Body of pancreas (tissue), 4 donors: ENCODE results near the gene SUMO3. TPM values are rescaled to one million over a fixed set of nuclear protein-coding genes. Genes with fewer than 3 reads are reported as not detected.
A peak's percentile ranks its signal among the peaks of the same experiment; 100 is the strongest.

Experiments
- ATAC-seq: fragments of 150-250 bp; one replicate; pipeline ENCODE4 v1.9.1; 2016
- DNase-seq, 4 donors: peaks; one replicate each; pipeline ENCODE4 v3.0.0-alpha.2; 2019
- H3K27ac ChIP-seq, 4 donors: fragments of 200-600 bp; sonication (generic); 1 replicate in 3 of 4; 2 replicates in 1 of 4; pipeline versions ENCODE4 v1.5.1 to v1.6.1; 2016 to 2019; ENCODE audit warnings: mild to moderate bottlenecking in 1 of 4, mixed read lengths in 1 of 4, moderate library complexity in 1 of 4
- H3K27me3 ChIP-seq, 2 donors: fragments of 200-600 bp; sonication (generic); one replicate each; pipeline ENCODE4 v1.6.0; 2016; ENCODE audit warnings: mild to moderate bottlenecking in 1 of 2
- H3K36me3 ChIP-seq, 2 donors: fragments of 200-600 bp; sonication (generic); replicated peaks in 1 of 2; 2 replicates each; pipeline ENCODE4 v1.5.1; 2016; ENCODE audit warnings: low read depth in 2 of 2; ENCODE audit not compliant: insufficient read depth in 1 of 2
- H3K4me1 ChIP-seq: fragments of 200-600 bp; sonication (generic); one replicate; pipeline ENCODE4 v1.6.0; 2016
- H3K4me3 ChIP-seq, 2 donors: fragments of 200-600 bp; sonication (generic); 1 replicate in 1 of 2; 2 replicates in 1 of 2; pipeline ENCODE4 v1.5.1; 2016 to 2019
- H3K9me3 ChIP-seq, 3 donors: fragments of 200-600 bp; sonication (generic); 1 replicate in 2 of 3; 2 replicates in 1 of 3; pipeline ENCODE4 v1.5.1; 2016
- POLR2A ChIP-seq, 3 donors: fragments of 450-650 bp; IDR thresholded peaks; one replicate each; pipeline ENCODE4 v1.6.1; 2016; ENCODE audit warnings: antibody characterized with exemption in 3 of 3, mild to moderate bottlenecking in 2 of 3
- WGBS, 2 donors: methylation state at CpG; one replicate each; pipeline ENCODE4 v1.1.5; 2017; 5-methylcytosine and 5-hydroxymethylcytosine counted together
- intact Hi-C: fragments of 100-400 bp; cut with DNase I; formaldehyde crosslinking; loops from one replicate; pipeline ENCODE4 v1.15.1; 2023
- total RNA-seq, 2 donors: library from RNA; depleted of rRNA; stranded (reverse); fragments of >200 nt; gene quantifications; one replicate each; pipeline ENCODE4 v1.1.0, GENCODE V29; 2016
- TF ChIP-seq, protein P1 (sequence below), 7 experiments: fragments of 450-650 bp in 4 of 7; fragments of 200-600 bp in 3 of 7; sonication (generic) in 3 of 7; IDR thresholded peaks; one replicate each; pipeline ENCODE4 v1.5.1; 2016 to 2019; ENCODE audit warnings: antibody characterized with exemption in 7 of 7

Gene SUMO3
- total RNA-seq, 2 donors from 2014 or later = 20.4 to 33.2 TPM

DNA sequence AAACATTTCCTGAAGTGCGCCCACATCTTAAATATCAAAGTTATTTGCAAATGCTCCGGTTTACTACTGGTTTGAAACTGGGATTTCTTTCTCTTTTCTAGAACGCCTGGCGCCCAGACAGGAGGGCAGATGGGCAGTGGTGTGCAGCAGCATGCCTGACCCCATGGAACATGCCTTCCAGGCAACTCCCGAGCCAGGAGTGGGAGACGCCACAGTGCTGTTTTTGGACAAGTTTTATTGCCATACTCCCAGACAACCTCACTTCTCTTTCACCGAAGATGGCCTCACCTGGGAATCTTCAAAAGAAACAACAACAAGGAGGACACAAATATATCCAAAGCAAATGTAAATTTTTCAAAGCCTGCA lies 37.7 kb downstream of the SUMO3 start:
- no peak for ATAC-seq
- Histone ChIP-seq H3K27me3 (no peaks in the 10 kb centered on the region), H3K36me3 (no peaks in the 10 kb centered on the region), H3K4me3 (no peak overlapping the region), H3K4me1 (peaks cover 30% of the 10 kb centered on the region), H3K27ac (peak overlapping the region in 1 of 4 donors; percentile 27), H3K9me3 (no peaks in the 10 kb centered on the region)
- intact Hi-C loops = no loop called here
- DNase-seq = no peak
- 55 to 58% methylated on average over 7 of the region's 7 CpGs for WGBS, 2 donors
- TF ChIP-seq, protein P1, sequence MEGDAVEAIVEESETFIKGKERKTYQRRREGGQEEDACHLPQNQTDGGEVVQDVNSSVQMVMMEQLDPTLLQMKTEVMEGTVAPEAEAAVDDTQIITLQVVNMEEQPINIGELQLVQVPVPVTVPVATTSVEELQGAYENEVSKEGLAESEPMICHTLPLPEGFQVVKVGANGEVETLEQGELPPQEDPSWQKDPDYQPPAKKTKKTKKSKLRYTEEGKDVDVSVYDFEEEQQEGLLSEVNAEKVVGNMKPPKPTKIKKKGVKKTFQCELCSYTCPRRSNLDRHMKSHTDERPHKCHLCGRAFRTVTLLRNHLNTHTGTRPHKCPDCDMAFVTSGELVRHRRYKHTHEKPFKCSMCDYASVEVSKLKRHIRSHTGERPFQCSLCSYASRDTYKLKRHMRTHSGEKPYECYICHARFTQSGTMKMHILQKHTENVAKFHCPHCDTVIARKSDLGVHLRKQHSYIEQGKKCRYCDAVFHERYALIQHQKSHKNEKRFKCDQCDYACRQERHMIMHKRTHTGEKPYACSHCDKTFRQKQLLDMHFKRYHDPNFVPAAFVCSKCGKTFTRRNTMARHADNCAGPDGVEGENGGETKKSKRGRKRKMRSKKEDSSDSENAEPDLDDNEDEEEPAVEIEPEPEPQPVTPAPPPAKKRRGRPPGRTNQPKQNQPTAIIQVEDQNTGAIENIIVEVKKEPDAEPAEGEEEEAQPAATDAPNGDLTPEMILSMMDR (IDR thresholded peaks at IDR 0.05) = no peak
- TF ChIP-seq POLR2A (IDR thresholded peaks at IDR 0.05) = no peak

DNA sequence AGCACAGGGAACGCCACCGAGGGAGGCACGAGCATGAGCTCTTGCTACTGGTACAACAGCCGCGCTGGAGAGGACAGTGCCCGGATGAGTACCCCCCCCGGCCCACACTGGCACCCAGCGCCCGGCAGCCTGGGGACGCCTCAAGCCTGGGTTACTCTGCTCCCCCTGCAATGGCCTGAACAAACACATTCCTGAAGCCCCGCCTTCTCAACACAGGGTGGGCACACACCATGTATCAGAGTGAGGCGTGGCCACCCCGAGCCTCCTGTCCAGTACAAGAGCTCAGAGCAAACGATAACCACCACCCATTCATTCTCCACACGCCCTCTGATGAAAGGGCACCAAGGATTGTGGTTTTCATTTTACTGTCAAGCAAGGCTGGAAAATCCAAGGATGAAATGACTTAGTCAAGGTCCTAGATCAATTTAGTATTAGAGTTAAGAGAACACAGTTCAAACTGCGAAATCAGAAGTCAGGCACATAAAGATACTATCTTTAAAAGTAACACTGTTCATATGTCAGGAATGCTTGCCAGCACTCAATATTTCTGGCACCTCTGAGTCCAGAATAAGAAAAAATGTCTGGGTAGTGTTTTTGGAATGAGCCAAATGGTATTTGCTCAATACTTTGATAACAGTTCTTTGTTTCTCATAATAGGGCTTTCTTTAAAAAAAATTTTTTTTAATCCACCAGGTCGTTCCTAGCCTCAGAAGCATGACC lies 38.3 kb downstream of the SUMO3 start:
- Histone ChIP-seq H3K4me3 (no peak overlapping the region), H3K4me1 (peaks cover 30% of the 10 kb centered on the region), H3K27me3 (no peaks in the 10 kb centered on the region), H3K9me3 (no peaks in the 10 kb centered on the region), H3K36me3 (no peaks in the 10 kb centered on the region), H3K27ac (no peak overlapping the region)
- DNase-seq = no peak
- peak; percentile 18 for ATAC-seq
- WGBS, 2 donors = 54 to 72% methylated on average over 16 to 17 of the region's 17 CpGs
- TF ChIP-seq POLR2A (IDR thresholded peaks at IDR 0.05) = no peak
- TF ChIP-seq, protein P1 (IDR thresholded peaks at IDR 0.05) = no peak
- intact Hi-C loops = no loop called here

DNA sequence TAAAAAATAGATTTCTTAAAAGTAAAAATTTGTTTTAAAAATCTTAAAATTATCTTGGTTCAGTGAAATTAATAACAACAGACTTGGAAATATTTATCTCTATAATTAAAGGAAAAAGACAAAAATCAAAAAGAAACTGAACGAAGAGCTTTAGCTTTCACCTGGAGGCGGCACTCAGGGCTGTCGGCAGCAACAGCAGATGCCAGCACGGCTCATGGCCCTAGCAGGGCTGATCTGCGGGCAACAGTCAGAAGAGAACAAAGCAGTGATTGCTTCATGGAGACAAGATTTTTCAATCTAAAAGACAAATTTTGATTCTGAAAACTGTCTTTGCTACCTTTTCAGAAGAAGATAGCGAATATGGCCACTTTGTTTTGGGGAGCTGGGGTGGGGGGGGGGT lies 38.9 kb downstream of the SUMO3 start:
- H3K9me3 ChIP-seq = no peaks in the 10 kb centered on the region
- no peaks in the 10 kb centered on the region for H3K36me3 ChIP-seq
- no peak for TF ChIP-seq POLR2A (IDR thresholded peaks at IDR 0.05)
- TF ChIP-seq, protein P1 (IDR thresholded peaks at IDR 0.05) = no peak
- H3K27ac ChIP-seq = no peak overlapping the region
- peaks cover 30% of the 10 kb centered on the region for H3K4me1 ChIP-seq
- intact Hi-C loops = no loop called here
- 75 to 86% methylated on average over 6 of the region's 6 CpGs for WGBS, 2 donors
- no peak overlapping the region for H3K4me3 ChIP-seq
- DNase-seq (no peak), ATAC-seq (no peak)
- no peaks in the 10 kb centered on the region for H3K27me3 ChIP-seq

DNA sequence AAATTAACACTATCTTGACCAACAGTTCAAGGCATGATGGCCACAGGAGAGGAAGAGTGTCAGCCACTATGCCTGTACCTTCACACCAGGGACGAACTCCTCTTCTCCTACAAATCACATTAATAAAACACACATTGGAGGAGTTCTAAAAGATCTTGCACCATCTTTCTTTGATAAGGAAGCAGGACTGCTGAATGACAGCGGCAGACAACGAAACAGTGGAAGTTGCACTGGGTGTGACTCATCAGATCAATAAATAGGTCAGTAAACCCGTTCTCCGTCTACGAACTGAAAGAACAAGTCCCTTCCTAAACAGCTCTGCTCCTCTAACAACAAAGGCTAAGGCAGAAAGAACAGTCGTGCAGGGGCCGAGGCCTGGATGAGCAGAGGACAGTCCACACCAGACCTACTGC lies 39.4 kb downstream of the SUMO3 start:
- TF ChIP-seq, protein P1 (IDR thresholded peaks at IDR 0.05) = no peak
- no peak for TF ChIP-seq POLR2A (IDR thresholded peaks at IDR 0.05)
- Histone ChIP-seq H3K27ac (no peak overlapping the region), H3K4me1 (peaks cover 30% of the 10 kb centered on the region), H3K27me3 (no peaks in the 10 kb centered on the region), H3K36me3 (no peaks in the 10 kb centered on the region), H3K9me3 (no peaks in the 10 kb centered on the region), H3K4me3 (no peak overlapping the region)
- 44 to 54% methylated on average over 8 of the region's 8 CpGs for WGBS, 2 donors
- DNase-seq (no peak), ATAC-seq (no peak)
- intact Hi-C loops = no loop called here

DNA sequence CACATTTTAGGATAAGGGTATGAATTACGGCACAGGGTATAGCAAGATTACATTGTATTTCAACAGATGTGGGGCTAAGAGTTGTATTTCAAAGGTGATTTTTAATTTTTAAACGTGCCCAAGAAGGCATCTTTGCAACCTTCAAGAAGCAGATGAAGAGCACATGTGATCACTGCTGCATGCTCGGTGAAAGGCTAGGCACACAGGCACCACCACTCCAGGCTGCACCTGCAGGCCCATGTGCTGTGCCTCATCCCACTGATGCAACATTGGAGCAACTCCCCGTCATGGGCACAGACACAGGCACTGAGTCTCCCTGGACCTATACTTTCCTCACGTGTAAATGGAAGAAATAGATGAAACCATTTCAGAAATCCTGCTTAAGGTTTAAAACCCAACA lies 39.8 kb downstream of the SUMO3 start:
- 83 to 88% methylated on average over 5 of the region's 5 CpGs for WGBS, 2 donors
- no peak overlapping the region for H3K27ac ChIP-seq

More for the DNA sequence above, 39.8 kb downstream of the SUMO3 start:
- H3K36me3 ChIP-seq = peaks cover 0 to 4% of the 10 kb centered on the region in 2 donors
- H3K27me3 ChIP-seq = no peaks in the 10 kb centered on the region
- TF ChIP-seq, protein P1 (IDR thresholded peaks at IDR 0.05) = no peak
- TF ChIP-seq POLR2A (IDR thresholded peaks at IDR 0.05) = no peak
- H3K4me3 ChIP-seq = no peak overlapping the region
- DNase-seq (no peak), ATAC-seq (no peak)
- intact Hi-C loops = no loop called here
- H3K4me1 ChIP-seq = peaks cover 30% of the 10 kb centered on the region
- H3K9me3 ChIP-seq = no peaks in the 10 kb centered on the region
